Kidney capillary endothelial cell (primary cell): ENCODE data around the gene SPP1.
"Not testable (repeated sequence)": the region's sequence is repeated elsewhere in the genome, so short reads cannot be mapped to it uniquely, and the experiment has no call there.

Source experiments
- DNase-seq: peaks from one replicate; pipeline ENCODE4 v3.0.0-alpha.2; 2018; ENCODE audit warnings: low spot score

SPP1 gene

GRCh38 chr4:88025868-88026661 is 50.6 kb downstream of the SPP1 start:
- DNase-seq, result not testable (repeated sequence)

GRCh38 chr4:88027611-88028608 is 52.4 kb downstream of the SPP1 start:
- DNase-seq, result no peak

- DNase-seq, result no peak
Observed at GRCh38 chr4:88028946-88029345, 53.4 kb downstream of the SPP1 start.

GRCh38 chr4:88029556-88029955 is 54.0 kb downstream of the SPP1 start:
- no peak for DNase-seq

DNA sequence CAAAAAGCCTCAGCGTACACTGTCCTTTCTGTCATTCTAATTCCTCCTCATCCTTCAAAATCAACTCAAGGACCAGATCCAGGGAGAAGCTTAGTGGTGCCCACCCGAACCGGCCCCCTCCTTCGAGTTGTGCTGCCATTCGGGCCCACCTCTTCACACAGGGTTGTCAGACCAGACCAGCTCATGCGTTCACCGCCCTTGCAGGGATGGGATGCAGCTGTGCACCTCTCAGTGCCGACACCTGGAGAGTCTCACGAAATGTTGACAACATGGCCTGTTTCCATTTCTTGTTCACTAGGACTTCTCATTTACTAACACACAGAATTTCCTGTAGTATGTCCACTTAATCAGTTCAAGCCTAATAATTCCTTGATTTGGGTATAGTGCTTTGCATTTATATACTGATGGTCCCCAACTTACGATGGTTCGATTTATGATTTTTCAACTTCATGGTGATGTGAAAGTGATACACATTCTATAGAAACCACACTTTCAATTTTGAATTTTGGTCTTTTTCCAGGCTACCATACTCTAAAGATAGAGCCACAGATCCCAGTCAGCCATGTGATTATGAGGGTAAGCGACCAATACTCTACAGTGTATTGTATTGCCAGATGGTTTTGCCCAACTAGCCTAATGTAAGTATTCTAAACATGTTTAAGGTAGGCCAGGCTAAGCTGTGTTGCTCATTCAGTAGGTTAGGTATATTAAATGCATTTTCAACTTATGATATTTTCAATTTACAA is 55.2 kb downstream of the SPP1 start:
- no peak for DNase-seq
